GM20000 (cell line): ENCODE measurements around the gene CDYL2.

Source experiments
- DNase-seq: peaks from one replicate; pipeline ENCODE4 v3.0.0; 2012; ENCODE audit warnings: low spot score
- CTCF ChIP-seq: IDR thresholded peaks from 2 replicates; pipeline ENCODE4 v1.5.1; 2012; ENCODE audit warnings: mild to moderate bottlenecking, control low read depth; ENCODE audit errors: extremely low read depth, missing control alignments

The CDYL2 gene

GRCh38 chr16:80608946-80609345, 195.5 kb downstream of the CDYL2 start:
- no peak for TF ChIP-seq CTCF
- no peak for DNase-seq

- no peak for TF ChIP-seq CTCF
- DNase-seq: no peak
Observed at GRCh38 chr16:80607204-80607603, 197.2 kb downstream of the CDYL2 start.

GRCh38 chr16:80606221-80606766, 198.1 kb downstream of the CDYL2 start:
- DNase-seq: no peak
- TF ChIP-seq CTCF: no peak

- no peak for TF ChIP-seq CTCF
- DNase-seq: no peak
Observed at GRCh38 chr16:80604600-80605355, 199.6 kb downstream of the CDYL2 start.

GRCh38 chr16:80602894-80603293, 201.5 kb downstream of the CDYL2 start:
- DNase-seq: no peak
- TF ChIP-seq CTCF: no peak

GRCh38 chr16:80601182-80601581, 203.2 kb downstream of the CDYL2 start:
- DNase-seq: no peak
- no peak for TF ChIP-seq CTCF

GRCh38 chr16:80599466-80599865, 204.9 kb downstream of the CDYL2 start:
- no peak for DNase-seq
- TF ChIP-seq CTCF: no peak
